Smooth muscle cell (in vitro differentiated cells): Measurements from ENCODE around the gene NEO1. TPM values are rescaled to one million over a fixed set of nuclear protein-coding genes. Genes with fewer than 3 reads are reported as not detected.

Source experiments
- DNase-seq: peaks from one replicate; lab custom pipeline; 2025; ENCODE audit not compliant: unreplicated experiment; lab: John Stamatoyannopoulos, UW
- H2AFZ ChIP-seq: fragments of 200-600 bp; sonication (generic); 2 replicates; pipeline ENCODE4 v1.6.0; 2016; ENCODE audit warnings: antibody characterized with exemption, low read depth, mild to moderate bottlenecking
- H3F3A ChIP-seq: fragments of 200-600 bp; sonication (generic); 2 replicates; pipeline ENCODE4 v1.6.0; 2017; ENCODE audit warnings: antibody characterized with exemption, low read depth
- H3K27ac ChIP-seq: fragments of 200-600 bp; sonication (generic); 2 replicates; pipeline ENCODE4 v1.5.1; 2016; ENCODE audit warnings: low read depth, mild to moderate bottlenecking
- H3K27me3 ChIP-seq: fragments of 200-600 bp; sonication (generic); 2 replicates; pipeline ENCODE4 v1.6.1; 2016; ENCODE audit warnings: low read depth, mild to moderate bottlenecking
- H3K36me3 ChIP-seq: fragments of 200-600 bp; sonication (generic); 2 replicates; pipeline ENCODE4 v1.5.1; 2016; ENCODE audit warnings: low read depth
- H3K4me1 ChIP-seq: fragments of 200-600 bp; sonication (generic); 2 replicates; pipeline ENCODE4 v1.5.1; 2016; ENCODE audit warnings: low read depth
- H3K4me2 ChIP-seq: fragments of 200-600 bp; sonication (generic); 2 replicates; pipeline ENCODE4 v1.6.0; 2016; ENCODE audit warnings: mild to moderate bottlenecking
- H3K4me3 ChIP-seq: fragments of 200-600 bp; sonication (generic); 2 replicates; pipeline ENCODE4 v1.5.1; 2016; ENCODE audit warnings: mild to moderate bottlenecking
- H3K79me2 ChIP-seq: fragments of 200-600 bp; sonication (generic); 2 replicates; pipeline ENCODE4 v1.6.0; 2016; ENCODE audit warnings: low read depth, mild to moderate bottlenecking
- H3K9ac ChIP-seq: fragments of 200-600 bp; sonication (generic); 2 replicates; pipeline ENCODE4 v1.6.0; 2016; ENCODE audit warnings: low read depth
- H3K9me3 ChIP-seq: fragments of 200-600 bp; sonication (generic); replicated peaks from 2 replicates; pipeline ENCODE4 v1.5.1; 2016; ENCODE audit warnings: low read depth
- H4K20me1 ChIP-seq: fragments of 200-600 bp; sonication (generic); 2 replicates; pipeline ENCODE4 v1.6.0; 2016; ENCODE audit warnings: low read depth
- WGBS: methylation state at CpG from one replicate; pipeline ENCODE4 v1.1.7; 2016; ENCODE audit warnings: low lambda C conversion rate; 5-methylcytosine and 5-hydroxymethylcytosine counted together
- polyA plus RNA-seq: library from polyadenylated mRNA; unstranded; fragments of >200 nt; fragmentation: Nextera tagmentation; extraction: Ambion mirVana; gene quantifications from 2 replicates; pipeline ENCODE4 v1.2.1, GENCODE V29; 2016
- total RNA-seq: library from RNA; depleted of rRNA; stranded (reverse); fragments of >200 nt; gene quantifications from 2 replicates; pipeline ENCODE4 v1.2.3, GENCODE V29; 2014
- TF ChIP-seq, protein P1 (sequence below): fragments of 200-600 bp; sonication (generic); IDR thresholded peaks from 2 replicates; pipeline ENCODE4 v1.5.1; 2017; ENCODE audit warnings: borderline replicate concordance, mild to moderate bottlenecking, antibody characterized with exemption; ENCODE audit not compliant: insufficient read depth, poor library complexity, severe bottlenecking

NEO1 gene
- total and polyA plus RNA-seq, 2 experiments from 2014 or later, result 4.9 to 21.8 TPM

DNA sequence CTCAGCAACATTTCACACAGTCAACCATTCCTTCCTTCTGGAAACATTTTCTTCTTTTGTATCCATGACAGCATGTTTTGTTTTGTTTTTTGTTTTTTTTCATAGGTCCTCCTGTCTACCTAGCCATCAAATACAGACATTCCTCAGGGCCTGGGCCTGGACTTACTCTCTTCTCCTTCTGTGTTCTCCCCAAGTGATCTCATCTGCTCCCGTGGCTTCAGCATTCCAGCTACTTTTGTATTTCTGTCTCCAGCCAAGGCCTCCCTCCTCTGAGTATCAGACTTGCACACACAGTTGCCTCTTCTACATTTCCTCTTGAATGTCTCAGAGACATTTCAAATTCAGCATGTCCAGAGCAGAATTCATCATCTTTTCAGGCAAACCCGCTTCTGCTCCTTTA lies 234.0 kb downstream of the NEO1 start:
- no peaks in the 10 kb centered on the region for H3K36me3 ChIP-seq
- no peak overlapping the region for H3K27ac ChIP-seq
- TF ChIP-seq, protein P1, sequence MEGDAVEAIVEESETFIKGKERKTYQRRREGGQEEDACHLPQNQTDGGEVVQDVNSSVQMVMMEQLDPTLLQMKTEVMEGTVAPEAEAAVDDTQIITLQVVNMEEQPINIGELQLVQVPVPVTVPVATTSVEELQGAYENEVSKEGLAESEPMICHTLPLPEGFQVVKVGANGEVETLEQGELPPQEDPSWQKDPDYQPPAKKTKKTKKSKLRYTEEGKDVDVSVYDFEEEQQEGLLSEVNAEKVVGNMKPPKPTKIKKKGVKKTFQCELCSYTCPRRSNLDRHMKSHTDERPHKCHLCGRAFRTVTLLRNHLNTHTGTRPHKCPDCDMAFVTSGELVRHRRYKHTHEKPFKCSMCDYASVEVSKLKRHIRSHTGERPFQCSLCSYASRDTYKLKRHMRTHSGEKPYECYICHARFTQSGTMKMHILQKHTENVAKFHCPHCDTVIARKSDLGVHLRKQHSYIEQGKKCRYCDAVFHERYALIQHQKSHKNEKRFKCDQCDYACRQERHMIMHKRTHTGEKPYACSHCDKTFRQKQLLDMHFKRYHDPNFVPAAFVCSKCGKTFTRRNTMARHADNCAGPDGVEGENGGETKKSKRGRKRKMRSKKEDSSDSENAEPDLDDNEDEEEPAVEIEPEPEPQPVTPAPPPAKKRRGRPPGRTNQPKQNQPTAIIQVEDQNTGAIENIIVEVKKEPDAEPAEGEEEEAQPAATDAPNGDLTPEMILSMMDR, result no peak
- H3K9me3 ChIP-seq, result no peaks in the 10 kb centered on the region
- no peaks in the 10 kb centered on the region for H4K20me1 ChIP-seq
- 77% methylated on average over 2 of the region's 2 CpGs for WGBS
- H3K4me2 ChIP-seq, result no peak overlapping the region
- no peak for DNase-seq
- H2AFZ ChIP-seq, result no peak overlapping the region
- H3K9ac ChIP-seq, result no peak overlapping the region
- H3K4me3 ChIP-seq, result no peak overlapping the region
- no peaks in the 10 kb centered on the region for H3F3A ChIP-seq
- no peaks in the 10 kb centered on the region for H3K4me1 ChIP-seq
- H3K27me3 ChIP-seq, result no peaks in the 10 kb centered on the region
- H3K79me2 ChIP-seq, result no peaks in the 10 kb centered on the region

DNA sequence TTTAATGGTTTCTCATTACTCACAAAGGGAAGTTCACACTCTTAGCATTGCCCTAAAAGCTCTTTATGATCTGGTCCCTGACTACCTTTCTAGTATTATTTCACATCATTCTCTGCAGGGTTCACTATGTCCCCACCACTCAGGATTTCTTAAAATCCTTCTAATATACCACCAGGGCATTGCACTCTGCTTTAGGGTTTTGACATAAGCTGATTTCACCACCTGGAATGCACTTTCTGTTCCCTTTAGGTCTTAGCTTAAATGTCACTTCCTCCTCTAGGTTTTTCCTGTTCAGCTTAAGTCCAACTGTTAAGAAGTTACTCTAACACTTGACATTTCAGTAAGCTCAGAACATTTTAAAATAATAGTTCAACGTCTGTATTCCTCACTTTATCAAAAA lies 234.8 kb downstream of the NEO1 start:
- no peak overlapping the region for H2AFZ ChIP-seq
- no peaks in the 10 kb centered on the region for H4K20me1 ChIP-seq
- no peak overlapping the region for H3K4me2 ChIP-seq
- H3K27ac ChIP-seq, result no peak overlapping the region
- H3K4me3 ChIP-seq, result no peak overlapping the region
- no peaks in the 10 kb centered on the region for H3K36me3 ChIP-seq
- H3K27me3 ChIP-seq, result no peaks in the 10 kb centered on the region
- TF ChIP-seq, protein P1, result no peak
- H3K9ac ChIP-seq, result no peak overlapping the region
- DNase-seq, result no peak
- H3K9me3 ChIP-seq, result no peaks in the 10 kb centered on the region
- no peaks in the 10 kb centered on the region for H3F3A ChIP-seq
- WGBS, result 83% methylated on average over 1 of the region's 1 CpG
- H3K79me2 ChIP-seq, result no peaks in the 10 kb centered on the region
- H3K4me1 ChIP-seq, result no peaks in the 10 kb centered on the region

DNA sequence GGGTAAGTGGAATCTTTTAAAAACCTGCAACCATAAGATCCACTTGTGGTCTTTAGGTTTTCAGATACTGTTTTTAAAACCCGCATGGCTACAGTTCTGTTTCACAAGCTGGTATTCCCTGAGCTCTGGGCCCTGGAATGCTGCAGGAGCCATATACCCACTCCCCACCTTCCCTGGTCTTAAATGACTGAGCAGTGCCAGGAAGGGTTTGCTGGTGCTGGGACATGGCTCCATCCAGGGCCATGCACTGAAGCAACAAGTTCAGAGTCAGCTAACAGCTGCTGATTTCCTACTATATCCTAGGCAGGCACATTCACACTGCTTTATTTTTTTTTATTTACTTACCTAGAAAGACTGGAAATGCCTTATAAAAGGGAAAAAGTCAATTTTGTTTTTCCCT lies 239.2 kb downstream of the NEO1 start:
- no peak for DNase-seq
- no peaks in the 10 kb centered on the region for H3K4me1 ChIP-seq
- H3K9me3 ChIP-seq, result no peaks in the 10 kb centered on the region
- no peak overlapping the region for H2AFZ ChIP-seq
- H3K36me3 ChIP-seq, result no peaks in the 10 kb centered on the region
- H3K4me3 ChIP-seq, result no peak overlapping the region
- whole genome bisulfite sequencing, result 95% methylated on average over 1 of the region's 1 CpG
- no peaks in the 10 kb centered on the region for H3K79me2 ChIP-seq
- H3K9ac ChIP-seq, result no peak overlapping the region
- no peaks in the 10 kb centered on the region for H4K20me1 ChIP-seq
- H3K27me3 ChIP-seq, result no peaks in the 10 kb centered on the region
- no peak overlapping the region for H3K4me2 ChIP-seq
- H3F3A ChIP-seq, result no peaks in the 10 kb centered on the region
- H3K27ac ChIP-seq, result no peak overlapping the region
- TF ChIP-seq, protein P1, result no peak

DNA sequence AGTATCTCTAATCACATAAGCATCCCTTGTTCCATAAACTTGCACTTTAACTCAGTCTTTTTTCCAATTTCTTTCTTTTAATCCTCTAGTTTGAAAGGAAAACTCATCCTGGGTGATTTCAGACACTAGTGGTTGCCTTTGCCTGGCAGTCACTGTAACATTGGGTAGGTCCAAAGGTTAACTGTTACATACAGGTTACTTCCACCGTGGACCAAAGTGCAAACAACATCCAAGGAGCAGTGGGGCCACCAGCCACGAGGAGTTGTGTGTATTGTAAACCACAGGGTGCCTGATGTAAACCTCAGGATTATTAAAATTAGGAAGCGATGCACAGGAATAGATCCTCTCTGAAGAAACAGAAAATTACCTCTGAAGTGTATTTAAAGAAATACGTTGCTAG lies 241.5 kb downstream of the NEO1 start:
- no peaks in the 10 kb centered on the region for H3K27me3 ChIP-seq
- 89% methylated on average over 4 of the region's 4 CpGs for WGBS
- no peaks in the 10 kb centered on the region for H3K4me1 ChIP-seq
- H4K20me1 ChIP-seq, result no peaks in the 10 kb centered on the region
- H3K9me3 ChIP-seq, result no peaks in the 10 kb centered on the region
- H3F3A ChIP-seq, result no peaks in the 10 kb centered on the region
- no peaks in the 10 kb centered on the region for H3K79me2 ChIP-seq
- no peak overlapping the region for H3K4me2 ChIP-seq
- H3K4me3 ChIP-seq, result no peak overlapping the region
- no peak for DNase-seq
- H3K9ac ChIP-seq, result no peak overlapping the region
- H2AFZ ChIP-seq, result no peak overlapping the region
- TF ChIP-seq, protein P1, result no peak
- no peak overlapping the region for H3K27ac ChIP-seq
- no peaks in the 10 kb centered on the region for H3K36me3 ChIP-seq
